ENCODE data around the gene TMEM88.

DNA sequence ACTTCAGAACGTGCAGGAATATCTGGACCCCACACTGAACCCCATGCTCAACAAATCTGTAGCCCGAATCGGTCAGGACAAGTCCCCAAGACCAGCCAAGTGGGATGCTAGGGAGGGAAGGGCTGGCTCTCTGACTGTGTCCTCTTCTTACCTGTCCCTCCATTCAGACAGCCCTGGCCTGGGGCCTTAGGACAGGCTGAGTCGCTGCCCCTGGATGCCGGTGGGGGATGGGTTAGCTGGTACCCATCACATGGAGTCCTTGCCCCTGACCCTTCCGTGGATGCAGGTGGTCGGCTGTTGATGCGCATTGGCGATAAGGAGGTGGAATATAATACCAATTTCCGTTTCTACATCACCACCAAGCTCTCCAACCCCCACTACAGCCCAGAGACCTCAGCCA lies 36.8 kb upstream of the TMEM88 start:
- TF ChIP-seq CTCF (conservative IDR thresholded peaks at IDR 0.05; ENCODE audit: low read depth, low read length) (no peak), ELK1 (IDR thresholded peaks at IDR 0.05; ENCODE audit: borderline replicate concordance, low read depth, low read length) (no peak), SMC3 (IDR thresholded peaks at IDR 0.05; ENCODE audit: low read depth, low read length) (no peak), FOS (IDR thresholded peaks at IDR 0.05; ENCODE audit: low read depth, low read length) (no peak), POLR2A (IDR thresholded peaks at IDR 0.05; ENCODE audit: low read depth, low read length) (no peak), RCOR1 (IDR thresholded peaks at IDR 0.05; ENCODE audit: insufficient replicate concordance, low read length) (no peak), RAD21 (IDR thresholded peaks at IDR 0.05; ENCODE audit: low read length) (no peak), MAZ (IDR thresholded peaks at IDR 0.05; ENCODE audit: borderline replicate concordance, low read depth, low read length) (no peak), CHD1 (IDR thresholded peaks at IDR 0.05; ENCODE audit: low read depth, low read length) (no peak), MAFK (IDR thresholded peaks at IDR 0.05; ENCODE audit: low read depth, low read length) (no peak), BHLHE40 (IDR thresholded peaks at IDR 0.05; ENCODE audit: low read depth, low read length) (no peak)

Measured in IMR-90 (cell line).